Thyroid gland (tissue), 4 donors: ENCODE results near the gene NPPA.

Experiments
- POLR2A ChIP-seq, 2 donors: fragments of 450-650 bp; IDR thresholded peaks; one replicate each; pipeline ENCODE4 v1.6.1; 2017; ENCODE audit warnings: antibody characterized with exemption in 2 of 2, mild to moderate bottlenecking in 2 of 2, moderate library complexity in 1 of 2
- TF ChIP-seq, protein P1 (sequence below), 6 experiments: fragments of 200-600 bp in 3 of 6; fragments of 450-650 bp in 3 of 6; sonication (generic) in 3 of 6; IDR thresholded peaks; one replicate each; pipeline ENCODE4 v1.5.1; 2016 to 2019; ENCODE audit warnings: antibody characterized with exemption in 6 of 6, mild to moderate bottlenecking in 2 of 6, inconsistent platforms in 1 of 6, moderate library complexity in 1 of 6

DNA sequence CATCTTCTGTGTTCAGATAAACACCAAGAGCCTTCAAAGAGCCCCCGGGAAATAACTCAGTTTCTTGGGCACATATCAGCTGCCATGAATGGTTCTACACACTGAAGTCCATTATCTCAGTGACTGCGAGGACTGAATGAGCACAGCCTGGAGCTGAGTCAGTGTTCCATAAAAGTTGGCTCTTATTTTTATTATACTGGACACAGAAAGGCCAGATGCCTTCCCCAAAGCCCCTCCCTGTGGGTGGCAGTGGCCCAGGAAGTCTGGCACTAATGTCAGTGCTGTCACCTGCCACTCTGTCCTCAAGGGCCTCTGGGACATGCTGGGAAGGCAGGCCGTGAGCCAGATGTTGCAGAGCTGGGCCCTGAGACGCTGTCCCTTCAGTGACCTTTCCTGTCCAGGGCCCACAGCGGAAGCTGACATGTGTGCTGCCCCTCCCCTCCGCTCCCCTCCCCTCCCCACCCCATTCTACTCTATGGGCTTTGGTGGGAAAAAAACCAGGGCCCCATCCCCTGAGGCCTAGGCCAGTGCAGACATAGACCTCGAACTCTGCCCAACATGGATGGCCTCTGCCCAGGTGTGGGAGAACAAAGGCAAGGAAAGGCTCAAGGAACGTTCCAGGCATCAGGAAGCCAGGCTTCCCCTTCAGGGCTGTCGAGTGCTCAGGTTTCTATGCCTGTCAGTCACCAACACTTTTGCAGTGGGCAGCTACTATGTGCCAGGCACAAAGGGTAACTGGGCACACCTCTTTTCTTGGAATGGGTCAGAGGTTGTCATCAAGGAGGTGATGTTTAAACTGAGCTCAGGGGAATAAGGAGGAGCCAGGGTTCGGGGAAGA, 33.5 kb upstream of the NPPA start:
- TF ChIP-seq, protein P1, sequence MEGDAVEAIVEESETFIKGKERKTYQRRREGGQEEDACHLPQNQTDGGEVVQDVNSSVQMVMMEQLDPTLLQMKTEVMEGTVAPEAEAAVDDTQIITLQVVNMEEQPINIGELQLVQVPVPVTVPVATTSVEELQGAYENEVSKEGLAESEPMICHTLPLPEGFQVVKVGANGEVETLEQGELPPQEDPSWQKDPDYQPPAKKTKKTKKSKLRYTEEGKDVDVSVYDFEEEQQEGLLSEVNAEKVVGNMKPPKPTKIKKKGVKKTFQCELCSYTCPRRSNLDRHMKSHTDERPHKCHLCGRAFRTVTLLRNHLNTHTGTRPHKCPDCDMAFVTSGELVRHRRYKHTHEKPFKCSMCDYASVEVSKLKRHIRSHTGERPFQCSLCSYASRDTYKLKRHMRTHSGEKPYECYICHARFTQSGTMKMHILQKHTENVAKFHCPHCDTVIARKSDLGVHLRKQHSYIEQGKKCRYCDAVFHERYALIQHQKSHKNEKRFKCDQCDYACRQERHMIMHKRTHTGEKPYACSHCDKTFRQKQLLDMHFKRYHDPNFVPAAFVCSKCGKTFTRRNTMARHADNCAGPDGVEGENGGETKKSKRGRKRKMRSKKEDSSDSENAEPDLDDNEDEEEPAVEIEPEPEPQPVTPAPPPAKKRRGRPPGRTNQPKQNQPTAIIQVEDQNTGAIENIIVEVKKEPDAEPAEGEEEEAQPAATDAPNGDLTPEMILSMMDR (IDR thresholded peaks at IDR 0.05): no peak
- TF ChIP-seq POLR2A (IDR thresholded peaks at IDR 0.05): peak in 1 of 2 donors; percentile 14
